Left renal cortex interstitium (tissue), 4 donors: ENCODE results near the gene HDAC4. TPM values are rescaled to one million over a fixed set of nuclear protein-coding genes. Genes with fewer than 3 reads are reported as not detected.

Source experiments
- DNase-seq, 4 donors: peaks; one replicate each; pipeline ENCODE4 v3.0.0-alpha.2; 2013; ENCODE audit warnings: low read depth in 4 of 4, low spot score in 2 of 4, missing footprints in 1 of 4
- polyA plus RNA-seq, 4 donors: library from polyadenylated mRNA; unstranded; fragments of 120-200 nt; gene quantifications; one replicate each; pipeline ENCODE4 v1.2.1, GENCODE V29; 2013; ENCODE audit not compliant: insufficient read length in 4 of 4

The HDAC4 gene
- polyA plus RNA-seq, 4 donors = 10.5 to 21.1 (median 14.3) TPM

DNA sequence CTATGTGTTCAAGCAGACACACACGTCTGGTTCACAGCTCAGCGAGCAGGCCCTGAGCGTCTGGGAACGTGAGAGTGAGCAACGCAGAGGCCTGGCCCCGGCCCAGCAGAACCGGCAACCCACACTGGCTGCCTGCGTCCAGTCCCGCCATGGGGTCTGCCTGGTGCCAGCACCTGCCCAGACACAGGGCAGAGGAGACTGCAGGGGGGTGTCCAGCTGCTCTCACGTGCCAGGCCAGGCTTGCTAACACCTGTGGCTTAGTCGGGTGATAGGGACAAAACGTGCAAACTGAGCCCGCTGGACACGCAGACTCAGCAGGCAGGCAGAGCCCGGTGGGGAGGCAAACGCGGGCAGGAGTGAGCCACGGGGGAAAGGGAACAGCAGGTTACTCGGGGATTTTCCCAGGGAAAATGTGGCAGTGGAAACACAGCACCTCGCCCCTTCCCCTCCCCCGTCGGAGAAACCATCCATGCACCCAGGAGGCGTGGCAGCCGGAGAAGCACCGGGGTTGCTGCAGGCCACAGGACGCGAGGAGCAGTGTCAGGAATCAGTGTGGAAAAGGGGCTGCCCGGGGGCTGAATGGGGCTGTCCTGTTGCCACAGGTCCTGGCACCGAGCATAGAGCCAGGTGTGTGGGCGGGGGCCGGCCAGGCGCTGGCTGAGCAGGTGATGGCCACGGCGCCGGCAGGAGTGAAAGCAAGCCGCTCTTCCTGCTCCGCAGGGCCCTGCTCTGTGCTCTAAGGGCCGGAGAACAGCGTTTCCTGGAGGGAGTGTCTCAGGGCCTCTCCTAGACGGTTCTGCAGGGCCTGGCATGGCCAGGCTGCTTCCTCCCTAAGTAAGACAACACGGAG is 154.7 kb downstream of the HDAC4 start:
- no peak for DNase-seq

DNA sequence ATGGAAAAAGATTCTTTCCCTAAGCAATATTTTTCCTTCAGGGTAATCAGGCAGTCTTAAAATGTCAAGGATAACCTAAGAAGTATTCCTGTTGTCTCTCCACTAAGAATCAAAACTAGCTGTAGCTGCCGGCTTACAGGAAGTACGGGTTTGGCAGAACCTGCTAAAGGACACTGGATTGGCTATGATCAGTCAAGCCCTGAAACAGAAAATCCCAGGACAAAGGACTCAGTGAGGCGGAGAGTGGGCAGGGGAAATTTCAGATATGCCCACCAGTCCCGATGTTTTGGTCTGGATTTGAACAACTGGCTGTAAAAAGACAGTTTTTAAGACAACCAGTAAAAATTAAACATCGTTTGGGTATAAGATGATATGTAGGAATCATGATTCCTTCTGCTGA is 155.7 kb downstream of the HDAC4 start:
- DNase-seq = no peak

DNA sequence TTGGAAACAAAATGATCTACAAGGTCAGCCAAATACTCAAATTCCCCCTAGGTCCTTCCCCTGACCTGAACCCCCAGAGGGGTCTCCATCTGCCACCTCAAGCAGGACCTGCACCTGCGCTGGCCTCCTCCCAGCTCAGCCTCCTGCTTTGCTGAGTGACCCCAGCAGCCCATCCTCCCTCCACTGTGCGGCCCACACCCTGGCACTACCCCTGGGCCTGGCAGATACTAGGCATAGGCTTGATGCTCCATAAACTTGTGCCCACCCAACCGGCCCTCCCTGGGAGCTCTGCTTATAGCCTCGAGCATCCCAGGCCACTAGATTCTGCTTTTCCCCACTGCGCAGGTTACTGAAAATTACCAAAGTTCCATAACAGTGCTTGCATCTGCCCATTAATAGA is 156.2 kb downstream of the HDAC4 start:
- no peak for DNase-seq

DNA sequence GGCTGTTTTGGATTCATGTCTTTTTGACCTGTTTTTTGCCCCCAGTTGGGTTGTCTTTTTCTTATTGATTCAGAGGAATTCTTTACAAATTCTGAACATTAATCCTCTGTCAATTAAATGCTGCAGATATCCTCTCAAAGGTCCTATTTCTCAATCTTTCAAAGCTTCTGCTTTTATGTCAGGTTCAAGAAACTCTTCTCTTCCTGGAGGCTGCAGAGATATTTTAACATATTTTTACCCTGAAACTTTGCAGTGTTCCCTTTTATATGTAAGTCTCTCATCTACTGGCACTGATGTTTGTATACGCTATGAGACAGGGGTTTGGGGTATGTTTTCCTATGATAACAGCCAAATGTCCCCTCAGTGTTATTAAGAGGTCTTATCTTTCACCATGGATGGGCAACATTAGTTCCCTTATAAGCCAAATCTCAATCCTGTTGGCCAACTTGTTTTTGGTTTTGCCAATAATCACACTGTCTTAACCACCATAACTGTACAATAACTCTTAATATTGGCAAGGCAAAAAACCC is 159.3 kb downstream of the HDAC4 start:
- no peak for DNase-seq

DNA sequence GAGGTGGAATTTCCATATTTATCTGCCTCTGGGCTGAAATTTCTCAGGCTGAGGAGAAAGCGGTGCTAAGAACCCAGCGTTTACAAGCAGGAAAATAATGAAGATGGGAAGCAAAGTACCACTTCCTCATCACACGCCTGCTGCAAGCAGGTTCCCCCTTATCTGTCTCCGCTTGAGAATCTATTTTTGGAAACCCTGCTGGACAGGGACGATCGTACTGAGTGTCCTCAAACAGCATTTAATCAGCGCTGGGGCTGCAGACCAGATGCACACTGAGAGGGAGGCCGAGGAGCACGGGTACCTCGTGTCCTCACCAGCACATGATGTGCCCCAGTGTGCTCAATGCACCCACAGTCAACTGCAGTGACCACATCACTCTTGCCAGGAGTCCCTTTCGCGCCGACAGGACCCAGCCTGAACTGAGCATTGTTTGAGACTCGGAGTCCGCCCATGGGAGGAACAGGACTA is 160.4 kb downstream of the HDAC4 start:
- DNase-seq = no peak

DNA sequence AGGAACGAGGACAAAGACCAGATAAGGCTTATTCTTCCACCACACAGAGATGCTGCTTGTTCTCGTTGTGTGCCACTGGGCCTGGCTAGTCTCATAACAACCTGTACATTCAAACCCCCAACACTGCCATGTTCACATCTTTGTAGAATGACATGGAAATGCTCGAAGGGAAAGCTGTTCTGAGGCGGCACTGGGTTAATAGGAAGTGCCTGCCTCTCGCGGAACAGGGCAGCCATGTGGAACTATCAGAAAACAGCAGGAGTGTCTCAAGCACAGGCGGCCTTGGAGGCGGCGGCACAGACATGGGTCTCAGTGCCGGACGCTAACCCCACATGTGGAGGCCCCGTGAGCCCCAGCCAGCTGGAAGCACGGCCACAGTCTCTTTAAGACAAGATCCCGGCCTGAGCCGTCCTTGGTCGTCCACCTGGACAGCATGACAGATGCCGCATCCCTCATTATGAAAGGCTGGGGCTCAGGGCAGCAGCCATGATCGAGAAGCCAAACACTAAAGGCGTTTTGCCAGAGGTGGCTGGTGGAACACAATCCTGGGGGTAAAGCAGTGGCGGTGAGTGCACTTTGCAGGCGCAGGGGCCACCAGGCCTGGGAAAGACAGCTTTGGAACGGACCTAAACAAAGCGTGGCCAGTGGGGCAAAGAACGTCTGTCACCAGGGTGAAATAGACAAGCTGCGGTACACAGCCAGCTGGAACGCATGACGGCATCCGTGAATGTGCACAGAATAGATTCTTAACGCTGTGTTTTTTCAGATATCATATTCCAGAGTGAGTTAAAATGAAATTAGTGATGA is 161.0 kb downstream of the HDAC4 start:
- DNase-seq = no peak

DNA sequence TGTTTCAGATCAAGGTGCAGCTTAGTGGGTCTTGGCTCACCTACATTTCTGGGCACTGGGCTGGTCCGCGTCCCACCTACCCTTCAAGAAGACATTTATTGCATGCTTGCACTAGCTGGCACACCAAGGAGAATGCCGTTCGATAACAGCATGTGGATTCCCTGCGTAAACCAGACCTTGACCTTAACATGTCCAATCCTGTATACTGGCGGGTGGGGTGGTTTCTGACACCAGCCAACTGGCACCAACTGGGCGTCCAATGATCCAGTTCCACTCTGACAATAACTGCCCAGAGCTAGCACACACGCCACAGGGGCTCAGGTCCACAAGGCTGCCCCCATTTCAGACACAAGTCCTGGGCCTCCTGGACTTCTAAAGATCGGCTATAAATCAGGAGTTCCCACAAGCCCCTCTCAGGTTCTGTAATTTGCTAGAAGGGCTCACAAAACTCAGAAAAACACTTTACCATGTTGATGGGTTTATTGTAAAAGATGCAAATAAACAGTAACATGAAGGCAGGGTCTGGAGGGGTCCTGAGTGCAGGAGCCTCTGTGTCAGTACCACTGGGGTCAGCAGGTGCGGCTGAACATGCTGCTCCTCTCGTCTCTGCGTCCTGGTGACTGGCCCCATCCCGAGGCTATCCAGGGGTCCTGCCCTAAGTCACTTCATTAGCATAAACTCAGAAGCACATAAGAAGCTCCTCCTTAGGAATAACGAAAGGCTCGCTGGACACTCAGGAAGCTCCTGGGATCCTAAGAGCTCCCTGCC is 161.8 kb downstream of the HDAC4 start:
- no peak for DNase-seq

DNA sequence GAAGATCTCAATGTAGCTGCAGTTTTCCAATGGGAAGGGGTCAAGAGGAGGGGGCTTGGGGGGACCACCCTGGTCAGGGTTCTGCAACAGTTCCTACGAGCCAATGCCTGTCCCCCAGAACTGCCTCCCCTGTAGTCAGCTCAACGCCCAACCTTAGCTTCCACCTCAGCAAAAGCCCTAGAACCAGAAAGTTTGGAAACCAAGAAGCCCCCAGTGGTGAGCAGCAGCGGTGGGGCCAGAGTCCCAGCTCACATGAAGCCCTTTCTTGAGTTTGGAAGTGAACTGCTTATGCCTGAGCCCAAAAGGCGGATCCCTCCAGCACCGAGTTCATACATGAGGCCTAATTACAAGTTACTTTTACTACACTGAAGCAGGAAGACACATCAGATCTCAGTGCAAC is 162.4 kb downstream of the HDAC4 start:
- no peak for DNase-seq

DNA sequence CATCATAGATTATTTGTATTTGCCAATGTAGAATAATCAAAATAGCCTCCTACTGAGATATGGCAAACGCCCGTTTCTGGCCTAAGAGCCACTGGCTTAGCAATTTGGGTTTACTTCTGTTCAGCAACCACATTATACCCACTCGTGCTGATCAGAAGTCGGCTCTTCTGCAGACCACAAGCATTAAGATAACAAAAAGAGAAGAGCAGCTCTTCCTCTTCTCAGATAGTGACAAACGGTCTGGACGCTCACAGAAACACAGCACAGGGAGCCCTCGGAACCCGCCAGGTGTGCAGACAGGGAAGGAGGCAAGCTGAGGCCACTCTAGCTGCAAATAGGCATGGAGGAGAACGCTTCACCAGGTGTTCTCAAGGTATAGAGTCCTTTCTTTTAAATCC is 164.0 kb downstream of the HDAC4 start:
- no peak for DNase-seq

DNA sequence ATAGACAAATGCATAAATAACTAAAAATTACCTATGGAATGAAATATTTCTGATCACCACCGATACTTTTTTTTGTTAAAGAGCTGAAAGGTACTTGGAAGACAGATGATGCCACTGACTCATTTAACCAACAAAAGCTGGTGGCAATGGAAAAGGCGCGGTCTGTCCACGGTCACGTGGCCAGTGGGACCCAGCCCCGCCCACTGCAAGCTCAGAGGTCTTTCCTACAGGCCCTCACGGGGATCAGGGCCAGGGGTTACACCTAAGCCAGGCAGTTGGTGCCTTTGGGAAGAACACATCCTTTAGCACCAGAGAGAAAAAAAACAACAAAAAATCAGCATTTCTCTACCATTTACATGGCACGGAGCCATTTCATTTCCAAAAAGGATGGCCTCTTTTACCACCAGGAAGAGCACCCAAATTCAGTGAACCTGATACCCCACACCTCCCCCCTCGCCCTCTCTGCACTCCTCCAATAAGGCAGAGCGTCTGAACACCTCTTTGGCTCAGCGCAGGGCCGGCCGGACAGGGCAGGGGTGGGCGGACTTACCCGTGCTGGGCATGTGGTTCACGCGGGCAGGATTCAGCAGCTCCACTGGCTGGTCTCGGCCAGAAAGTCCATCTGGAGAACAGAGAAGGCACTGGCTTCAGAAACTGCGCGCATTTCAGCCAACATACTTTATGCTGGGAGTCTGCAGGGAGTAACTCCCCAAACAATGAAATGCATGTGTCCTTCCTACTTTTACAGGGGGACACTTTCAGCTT is 164.6 kb downstream of the HDAC4 start:
- DNase-seq = no peak

DNA sequence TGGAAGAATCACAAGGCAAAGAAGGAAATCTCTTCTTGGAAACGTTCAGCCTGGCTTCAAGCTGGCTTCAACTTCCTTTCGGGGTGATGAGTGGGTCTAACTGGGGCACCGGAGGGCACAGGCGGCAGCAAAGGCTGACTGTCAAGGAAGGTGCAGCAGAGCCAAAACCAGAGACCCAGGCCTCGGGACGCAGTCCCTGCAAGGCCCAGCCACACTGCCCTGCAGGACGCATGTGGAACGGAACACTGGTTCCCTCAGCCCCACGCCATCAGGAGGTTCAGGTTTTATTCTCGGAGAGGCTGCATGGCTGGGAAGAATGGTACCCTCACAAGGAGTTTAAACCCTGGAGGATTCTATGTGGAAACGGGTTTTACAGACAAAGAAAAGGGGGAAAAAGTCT is 165.5 kb downstream of the HDAC4 start:
- no peak for DNase-seq

DNA sequence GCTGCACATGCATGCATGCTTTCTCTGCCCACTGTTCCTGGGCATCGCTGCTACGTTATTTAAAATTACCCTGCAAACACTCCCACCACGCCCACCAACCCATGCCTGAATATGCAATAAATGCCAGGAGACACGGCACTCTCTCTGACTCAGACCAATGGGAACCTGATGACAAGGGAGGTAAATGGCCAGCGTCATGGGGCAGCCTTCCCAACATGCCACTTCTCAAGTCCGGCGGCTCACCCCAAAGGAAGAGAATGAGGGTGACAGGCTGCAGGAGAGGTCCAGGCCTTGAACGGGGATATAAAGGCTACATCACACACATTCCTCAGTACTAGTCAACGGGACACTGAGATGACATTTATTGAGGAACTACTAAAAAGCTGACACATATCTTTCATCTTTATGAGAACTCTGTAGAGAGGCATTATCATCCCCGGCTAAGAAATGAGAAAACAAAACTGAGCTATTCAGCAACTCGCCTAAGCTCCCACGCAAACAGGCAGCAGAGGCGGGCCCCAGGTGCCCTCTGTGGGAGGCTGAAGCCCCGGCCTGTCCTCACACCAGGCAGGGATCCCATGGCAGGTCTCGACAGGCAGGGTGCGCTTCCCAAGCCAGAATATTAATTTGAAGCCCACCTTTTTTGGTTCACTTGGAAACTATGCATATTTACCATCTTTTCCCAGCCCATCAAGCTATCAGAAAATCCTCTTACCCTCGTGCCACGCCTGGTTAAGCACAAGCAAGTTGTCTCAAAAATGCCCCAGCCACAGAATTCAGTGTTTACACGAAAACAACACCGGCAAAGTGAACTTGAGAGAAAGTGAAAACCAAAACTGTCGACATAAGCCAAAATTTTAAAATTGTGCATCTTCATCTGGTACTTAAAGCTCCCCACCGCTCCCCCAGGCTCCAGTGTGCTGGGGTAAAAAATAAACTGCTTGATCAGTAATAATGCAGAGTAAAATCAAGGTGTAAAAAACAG is 166.3 kb downstream of the HDAC4 start:
- no peak for DNase-seq

DNA sequence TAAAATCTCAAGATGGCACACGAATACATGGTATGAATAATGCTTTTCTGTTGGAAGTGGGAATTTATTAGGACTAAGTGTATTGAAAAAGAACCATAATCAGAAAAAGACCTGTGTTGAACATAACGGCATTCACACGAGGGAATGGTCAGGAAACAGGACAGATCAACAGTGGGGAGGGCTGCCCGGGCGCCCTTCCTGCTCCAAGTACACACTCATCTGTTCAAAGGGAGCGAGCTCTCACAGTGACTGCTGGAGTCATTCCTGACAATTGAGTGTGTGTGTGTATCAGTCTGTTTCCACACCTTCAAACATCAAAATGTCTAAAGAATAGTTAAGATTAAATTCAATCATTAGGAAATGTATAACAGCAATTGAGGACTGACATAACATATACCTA is 167.2 kb downstream of the HDAC4 start:
- no peak for DNase-seq

DNA sequence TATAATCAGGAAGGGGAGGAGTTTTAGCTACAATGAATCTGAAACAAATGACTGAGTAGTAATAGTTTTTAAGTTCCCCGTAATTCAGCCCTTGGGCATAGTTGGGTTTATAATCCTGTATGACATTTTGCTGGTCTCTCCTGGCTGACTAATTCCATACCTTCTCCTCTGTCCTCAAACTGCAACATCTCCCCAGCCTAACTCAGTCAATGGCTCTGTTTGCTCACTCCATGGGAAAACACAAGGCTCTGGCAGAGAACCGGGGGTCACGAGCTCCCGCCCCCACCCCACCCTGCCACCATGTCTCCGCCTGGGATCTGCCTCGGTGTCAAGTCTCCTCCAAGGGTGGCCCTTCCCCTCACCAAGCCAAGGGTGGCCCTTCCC is 168.6 kb downstream of the HDAC4 start:
- no peak for DNase-seq

DNA sequence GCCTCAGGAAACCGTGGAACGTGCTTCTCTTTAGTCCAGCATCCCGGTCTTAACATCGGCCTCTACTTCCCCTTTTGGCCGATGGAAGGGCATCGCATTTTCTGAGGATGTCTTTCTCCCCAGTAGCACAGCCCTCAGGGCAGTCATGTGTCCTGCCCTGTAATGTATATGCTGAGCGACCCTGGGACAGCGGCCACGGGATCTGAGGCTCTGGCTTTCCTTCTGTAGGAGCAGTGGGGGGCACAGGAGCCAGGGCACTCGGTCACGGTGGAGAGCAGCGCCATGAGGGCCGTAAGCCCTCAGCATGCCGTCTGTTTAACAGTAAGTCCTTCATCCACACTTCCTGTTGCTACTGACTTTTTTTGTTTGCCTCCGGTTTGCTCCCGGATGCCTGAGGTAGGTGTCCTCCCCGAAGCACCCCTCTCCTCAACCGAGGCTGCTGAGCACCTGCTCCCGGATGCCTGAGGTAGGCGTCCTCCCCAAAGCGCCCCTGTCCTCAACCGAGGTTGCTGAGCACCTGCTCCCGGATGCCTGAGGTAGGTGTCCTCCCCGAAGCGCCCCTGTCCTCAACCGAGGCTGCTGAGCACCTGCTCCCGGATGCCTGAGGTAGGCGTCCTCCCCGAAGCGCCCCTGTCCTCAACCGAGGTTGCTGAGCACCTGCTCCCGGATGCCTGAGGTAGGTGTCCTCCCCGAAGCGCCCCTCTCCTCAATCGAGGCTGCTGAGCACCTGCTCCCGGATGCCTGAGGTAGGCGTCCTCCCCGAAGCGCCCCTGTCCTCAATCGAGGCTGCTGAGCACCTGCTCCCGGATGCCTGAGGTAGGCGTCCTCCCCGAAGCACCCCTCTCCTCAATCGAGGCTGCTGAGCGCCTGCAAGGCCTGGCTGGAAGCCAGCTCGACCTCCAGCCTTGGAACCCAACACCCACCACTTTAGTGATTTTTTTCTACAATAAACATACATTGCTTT is 169.3 kb downstream of the HDAC4 start:
- DNase-seq = no peak

DNA sequence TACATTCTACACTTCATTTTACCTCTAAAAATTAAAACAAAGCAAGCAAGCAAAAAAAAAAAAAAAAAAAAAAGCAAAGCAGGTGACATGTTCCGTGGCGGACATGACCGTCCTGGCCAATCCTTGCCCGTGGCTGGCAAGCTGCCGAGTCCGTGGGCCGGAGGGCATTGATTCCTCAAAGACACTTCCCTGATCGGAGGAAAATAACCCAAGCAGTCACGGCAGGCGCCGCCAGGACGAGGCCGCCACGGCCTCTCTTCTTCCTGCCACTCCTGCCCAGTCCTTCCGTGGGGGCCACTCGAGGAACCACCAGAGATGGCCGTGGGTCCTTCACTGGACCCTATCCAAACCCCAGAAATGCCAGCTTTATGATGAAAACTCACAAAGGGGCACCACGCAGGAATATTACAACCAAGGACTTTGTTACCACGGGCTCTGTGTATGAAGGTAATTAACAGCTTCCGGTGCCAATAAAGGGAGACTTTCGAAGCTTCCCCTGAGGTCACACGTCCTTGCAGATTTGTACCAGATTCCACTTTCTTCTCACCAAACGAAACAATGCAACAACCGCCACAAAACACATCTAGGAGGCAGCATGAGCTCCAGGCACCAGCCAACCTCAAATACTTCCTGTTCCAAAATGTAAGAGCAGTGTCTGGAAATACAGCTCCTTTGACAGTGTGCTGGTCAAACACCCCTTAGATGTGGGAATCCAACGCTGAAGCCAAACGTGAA is 170.3 kb downstream of the HDAC4 start:
- DNase-seq = no peak
